Measurements from ENCODE around the gene DGCR6.
"Not testable (repeated sequence)": the region's sequence is repeated elsewhere in the genome, so short reads cannot be mapped to it uniquely, and the experiment has no call there.

DNA sequence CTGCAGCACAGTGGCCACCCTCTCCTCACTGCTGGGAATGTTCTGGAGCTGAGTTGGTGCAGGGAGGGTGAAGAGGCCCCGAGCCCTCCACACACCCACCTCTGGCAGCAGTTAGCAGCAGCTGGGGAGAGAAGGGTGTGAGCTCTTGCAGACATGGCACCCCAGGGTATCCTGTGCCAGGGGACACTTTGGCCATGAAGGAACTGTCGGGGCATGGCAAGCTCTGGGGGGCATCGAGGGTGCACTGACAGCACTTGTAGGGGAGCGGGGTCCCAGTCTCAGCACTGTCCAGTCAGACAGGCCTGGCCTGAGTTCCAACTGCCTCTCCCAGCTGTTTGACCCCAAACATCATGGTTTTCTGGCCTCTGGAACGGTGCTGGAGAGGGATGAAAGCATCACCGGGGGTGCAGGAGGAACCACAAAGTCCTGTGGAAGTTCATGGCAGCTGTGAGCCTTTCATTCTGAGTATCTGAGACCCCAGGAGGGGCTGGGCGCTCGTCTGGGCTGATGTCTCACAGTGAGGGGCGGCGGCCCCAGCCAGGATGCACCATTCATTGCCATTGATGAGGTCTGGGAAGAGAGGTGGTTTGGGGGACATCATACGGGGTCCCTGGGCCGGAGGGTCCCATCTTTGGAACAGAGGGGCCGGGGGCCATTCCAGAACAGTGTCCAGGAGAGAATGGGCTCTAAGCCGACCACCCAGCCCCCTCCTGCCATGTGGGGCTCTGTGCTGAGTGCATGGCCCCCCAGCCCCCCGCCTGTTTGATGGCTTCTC is 50.2 kb downstream of the DGCR6 start:
- TF ChIP-seq, protein P1, sequence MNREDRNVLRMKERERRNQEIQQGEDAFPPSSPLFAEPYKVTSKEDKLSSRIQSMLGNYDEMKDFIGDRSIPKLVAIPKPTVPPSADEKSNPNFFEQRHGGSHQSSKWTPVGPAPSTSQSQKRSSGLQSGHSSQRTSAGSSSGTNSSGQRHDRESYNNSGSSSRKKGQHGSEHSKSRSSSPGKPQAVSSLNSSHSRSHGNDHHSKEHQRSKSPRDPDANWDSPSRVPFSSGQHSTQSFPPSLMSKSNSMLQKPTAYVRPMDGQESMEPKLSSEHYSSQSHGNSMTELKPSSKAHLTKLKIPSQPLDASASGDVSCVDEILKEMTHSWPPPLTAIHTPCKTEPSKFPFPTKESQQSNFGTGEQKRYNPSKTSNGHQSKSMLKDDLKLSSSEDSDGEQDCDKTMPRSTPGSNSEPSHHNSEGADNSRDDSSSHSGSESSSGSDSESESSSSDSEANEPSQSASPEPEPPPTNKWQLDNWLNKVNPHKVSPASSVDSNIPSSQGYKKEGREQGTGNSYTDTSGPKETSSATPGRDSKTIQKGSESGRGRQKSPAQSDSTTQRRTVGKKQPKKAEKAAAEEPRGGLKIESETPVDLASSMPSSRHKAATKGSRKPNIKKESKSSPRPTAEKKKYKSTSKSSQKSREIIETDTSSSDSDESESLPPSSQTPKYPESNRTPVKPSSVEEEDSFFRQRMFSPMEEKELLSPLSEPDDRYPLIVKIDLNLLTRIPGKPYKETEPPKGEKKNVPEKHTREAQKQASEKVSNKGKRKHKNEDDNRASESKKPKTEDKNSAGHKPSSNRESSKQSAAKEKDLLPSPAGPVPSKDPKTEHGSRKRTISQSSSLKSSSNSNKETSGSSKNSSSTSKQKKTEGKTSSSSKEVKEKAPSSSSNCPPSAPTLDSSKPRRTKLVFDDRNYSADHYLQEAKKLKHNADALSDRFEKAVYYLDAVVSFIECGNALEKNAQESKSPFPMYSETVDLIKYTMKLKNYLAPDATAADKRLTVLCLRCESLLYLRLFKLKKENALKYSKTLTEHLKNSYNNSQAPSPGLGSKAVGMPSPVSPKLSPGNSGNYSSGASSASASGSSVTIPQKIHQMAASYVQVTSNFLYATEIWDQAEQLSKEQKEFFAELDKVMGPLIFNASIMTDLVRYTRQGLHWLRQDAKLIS (CRISPR knock-in tag; IDR thresholded peaks at IDR 0.05; ENCODE audit: borderline replicate concordance) = not testable (repeated sequence)
- TF ChIP-seq CREB1 (CRISPR knock-in tag; IDR thresholded peaks at IDR 0.05); FOXP1 (CRISPR knock-in tag; IDR thresholded peaks at IDR 0.05; ENCODE audit: borderline replicate concordance); CTCF (IDR thresholded peaks at IDR 0.05); E2F1 (CRISPR knock-in tag; IDR thresholded peaks at IDR 0.05); SP1 (CRISPR knock-in tag; conservative IDR thresholded peaks at IDR 0.05); ZNF396 (CRISPR knock-in tag; IDR thresholded peaks at IDR 0.05; ENCODE audit: borderline replicate concordance); ETV6 (CRISPR knock-in tag; IDR thresholded peaks at IDR 0.05); ZNF416 (CRISPR knock-in tag; IDR thresholded peaks at IDR 0.05); SMAD4 (CRISPR knock-in tag; IDR thresholded peaks at IDR 0.05): not testable (repeated sequence)
- TF ChIP-seq, protein P2, sequence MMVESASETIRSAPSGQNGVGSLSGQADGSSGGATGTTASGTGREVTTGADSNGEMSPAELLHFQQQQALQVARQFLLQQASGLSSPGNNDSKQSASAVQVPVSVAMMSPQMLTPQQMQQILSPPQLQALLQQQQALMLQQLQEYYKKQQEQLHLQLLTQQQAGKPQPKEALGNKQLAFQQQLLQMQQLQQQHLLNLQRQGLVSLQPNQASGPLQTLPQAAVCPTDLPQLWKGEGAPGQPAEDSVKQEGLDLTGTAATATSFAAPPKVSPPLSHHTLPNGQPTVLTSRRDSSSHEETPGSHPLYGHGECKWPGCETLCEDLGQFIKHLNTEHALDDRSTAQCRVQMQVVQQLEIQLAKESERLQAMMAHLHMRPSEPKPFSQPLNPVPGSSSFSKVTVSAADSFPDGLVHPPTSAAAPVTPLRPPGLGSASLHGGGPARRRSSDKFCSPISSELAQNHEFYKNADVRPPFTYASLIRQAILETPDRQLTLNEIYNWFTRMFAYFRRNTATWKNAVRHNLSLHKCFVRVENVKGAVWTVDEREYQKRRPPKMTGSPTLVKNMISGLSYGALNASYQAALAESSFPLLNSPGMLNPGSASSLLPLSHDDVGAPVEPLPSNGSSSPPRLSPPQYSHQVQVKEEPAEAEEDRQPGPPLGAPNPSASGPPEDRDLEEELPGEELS (CRISPR knock-in tag; IDR thresholded peaks at IDR 0.05) = not testable (repeated sequence)
- TF ChIP-seq, protein P3, sequence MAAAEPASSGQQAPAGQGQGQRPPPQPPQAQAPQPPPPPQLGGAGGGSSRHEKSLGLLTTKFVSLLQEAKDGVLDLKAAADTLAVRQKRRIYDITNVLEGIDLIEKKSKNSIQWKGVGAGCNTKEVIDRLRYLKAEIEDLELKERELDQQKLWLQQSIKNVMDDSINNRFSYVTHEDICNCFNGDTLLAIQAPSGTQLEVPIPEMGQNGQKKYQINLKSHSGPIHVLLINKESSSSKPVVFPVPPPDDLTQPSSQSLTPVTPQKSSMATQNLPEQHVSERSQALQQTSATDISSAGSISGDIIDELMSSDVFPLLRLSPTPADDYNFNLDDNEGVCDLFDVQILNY (CRISPR knock-in tag; IDR thresholded peaks at IDR 0.05) = not testable (repeated sequence)
- TF ChIP-seq, protein P4, sequence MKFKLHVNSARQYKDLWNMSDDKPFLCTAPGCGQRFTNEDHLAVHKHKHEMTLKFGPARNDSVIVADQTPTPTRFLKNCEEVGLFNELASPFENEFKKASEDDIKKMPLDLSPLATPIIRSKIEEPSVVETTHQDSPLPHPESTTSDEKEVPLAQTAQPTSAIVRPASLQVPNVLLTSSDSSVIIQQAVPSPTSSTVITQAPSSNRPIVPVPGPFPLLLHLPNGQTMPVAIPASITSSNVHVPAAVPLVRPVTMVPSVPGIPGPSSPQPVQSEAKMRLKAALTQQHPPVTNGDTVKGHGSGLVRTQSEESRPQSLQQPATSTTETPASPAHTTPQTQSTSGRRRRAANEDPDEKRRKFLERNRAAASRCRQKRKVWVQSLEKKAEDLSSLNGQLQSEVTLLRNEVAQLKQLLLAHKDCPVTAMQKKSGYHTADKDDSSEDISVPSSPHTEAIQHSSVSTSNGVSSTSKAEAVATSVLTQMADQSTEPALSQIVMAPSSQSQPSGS (CRISPR knock-in tag; IDR thresholded peaks at IDR 0.05; ENCODE audit: borderline replicate concordance, low read depth) = not testable (repeated sequence)
- TF ChIP-seq, protein P5, sequence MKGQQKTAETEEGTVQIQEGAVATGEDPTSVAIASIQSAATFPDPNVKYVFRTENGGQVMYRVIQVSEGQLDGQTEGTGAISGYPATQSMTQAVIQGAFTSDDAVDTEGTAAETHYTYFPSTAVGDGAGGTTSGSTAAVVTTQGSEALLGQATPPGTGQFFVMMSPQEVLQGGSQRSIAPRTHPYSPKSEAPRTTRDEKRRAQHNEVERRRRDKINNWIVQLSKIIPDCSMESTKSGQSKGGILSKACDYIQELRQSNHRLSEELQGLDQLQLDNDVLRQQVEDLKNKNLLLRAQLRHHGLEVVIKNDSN (CRISPR knock-in tag; IDR thresholded peaks at IDR 0.05) = not testable (repeated sequence)

Data from WTC11 (cell line).